Hematopoietic multipotent progenitor cell treated with erythropoietin and hydrocortisone succinate and interleukin-3 and kit ligand, for 6 days (in vitro differentiated cells): ENCODE results near the gene MAGEL2.

Source experiments
- DNase-seq: peaks from one replicate; pipeline ENCODE4 v3.0.0-alpha.2; 2015

Gene MAGEL2

GRCh38 chr15:23647421-23648370 is at the start of gene MAGEL2:
Gene MAGEL2 (minus strand): TSS chr15:23647867. CDS start chr15:23647742, 125 bp downstream.
- DNase-seq, result no peak

- DNase-seq, result no peak
Observed at GRCh38 chr15:23695282-23695681, 47.6 kb upstream of the MAGEL2 start.

- no peak for DNase-seq
Observed at GRCh38 chr15:23694592-23694991, 46.9 kb upstream of the MAGEL2 start.

- no peak for DNase-seq
Observed at GRCh38 chr15:23690450-23690852, 42.8 kb upstream of the MAGEL2 start.

- DNase-seq, result no peak
Observed at GRCh38 chr15:23690015-23690414, 42.3 kb upstream of the MAGEL2 start.

- peak; percentile 54 for DNase-seq
Observed at GRCh38 chr15:23687143-23687470, 39.4 kb upstream of the MAGEL2 start, which contains the start of gene NDN. Gene NDN (minus strand): TSS chr15:23687305. CDS start chr15:23687217, 88 bp downstream.

GRCh38 chr15:23686466-23687142 is 38.9 kb upstream of the MAGEL2 start:
- no peak for DNase-seq

GRCh38 chr15:23671481-23671880 is 23.8 kb upstream of the MAGEL2 start:
- no peak for DNase-seq

GRCh38 chr15:23670970-23671369 is 23.3 kb upstream of the MAGEL2 start:
- DNase-seq, result no peak

- no peak for DNase-seq
Observed at GRCh38 chr15:23663232-23663631, 15.6 kb upstream of the MAGEL2 start.

- peak; percentile 53 for DNase-seq
Observed at GRCh38 chr15:23648920-23649515, 1.4 kb upstream of the MAGEL2 start.

GRCh38 chr15:23647001-23647295 is 719 bp downstream of the MAGEL2 start:
- DNase-seq, result no peak

GRCh38 chr15:23646165-23647000 is 1.3 kb downstream of the MAGEL2 start:
- DNase-seq, result no peak

GRCh38 chr15:23645371-23646164 is 2.1 kb downstream of the MAGEL2 start:
- no peak for DNase-seq

GRCh38 chr15:23644829-23645228 is 2.8 kb downstream of the MAGEL2 start:
- no peak for DNase-seq

GRCh38 chr15:23642413-23643044 is 5.1 kb downstream of the MAGEL2 start:
- peak; percentile 73 for DNase-seq

GRCh38 chr15:23634181-23634580 is 13.5 kb downstream of the MAGEL2 start:
- no peak for DNase-seq

- peak; percentile 49 for DNase-seq
Observed at GRCh38 chr15:23629234-23629805, 18.3 kb downstream of the MAGEL2 start.

- no peak for DNase-seq
Observed at GRCh38 chr15:23628612-23629233, 18.9 kb downstream of the MAGEL2 start.

- DNase-seq, result no peak
Observed at GRCh38 chr15:23616536-23616935, 31.1 kb downstream of the MAGEL2 start.

GRCh38 chr15:23606226-23606625 is 41.4 kb downstream of the MAGEL2 start:
- no peak for DNase-seq
